Caco-2 (cell line): Measurements from ENCODE around the gene NDRG2. TPM values are rescaled to one million over a fixed set of nuclear protein-coding genes. Genes with fewer than 3 reads are reported as not detected.

Experiments
- BruUV-seq: library from RNA; stranded (reverse); fragments of 400-500 nt; replicated peaks from 2 replicates; lab custom pipeline; 2021; lab: Mats Ljungman, UMichigan
- CTCF ChIA-PET: fragments of 300-600 bp; sonication (Branson Sonifier 250); formaldehyde crosslinking; loops from one replicate; lab custom pipeline; 2022; ENCODE audit warnings: antibody characterized with exemption; lab: Charles Lee
- POLR2A ChIA-PET: fragments of 300-600 bp; sonication (Branson Sonifier 250); formaldehyde crosslinking; loops from one replicate; lab custom pipeline; 2022; ENCODE audit warnings: antibody characterized with exemption; lab: Charles Lee
- DNase-seq, 2 experiments: peaks; one replicate each; pipeline versions ENCODE4 v3.0.0 to v3.0.0-alpha.2; 2020 to 2022
- H3K27me3 ChIP-seq: replicated peaks from 2 replicates; pipeline ENCODE4 v1.6.0; 2011; ENCODE audit warnings: low read length; ENCODE audit not compliant: control insufficient read depth, insufficient read depth
- H3K36me3 ChIP-seq: 2 replicates; pipeline ENCODE4 v1.5.1; 2011; ENCODE audit warnings: low read length; ENCODE audit not compliant: control insufficient read depth, insufficient read depth
- H3K4me1 ChIP-seq: fragments of 250-450 bp; sonication (Bioruptor Pico); 2 replicates; pipeline ENCODE4 v1.5.1; 2020; ENCODE audit warnings: mild to moderate bottlenecking
- H3K4me3 ChIP-seq: 2 replicates; pipeline ENCODE4 v1.5.1; 2011; ENCODE audit warnings: low read depth, mild to moderate bottlenecking, control low read depth, low read length
- H3K9me3 ChIP-seq: fragments of 250-450 bp; sonication (Bioruptor Pico); 2 replicates; pipeline ENCODE4 v1.5.1; 2020; ENCODE audit warnings: mild to moderate bottlenecking, moderate library complexity
- H3K27ac Mint-ChIP-seq: one replicate; pipeline ENCODE4 v1.8.0; 2022; ENCODE audit warnings: mixed read lengths; ENCODE audit not compliant: unreplicated experiment
- H3K27me3 Mint-ChIP-seq: one replicate; pipeline ENCODE4 v1.8.0; 2022; ENCODE audit warnings: mixed read lengths; ENCODE audit not compliant: insufficient read depth, unreplicated experiment
- H3K36me3 Mint-ChIP-seq: one replicate; pipeline ENCODE4 v1.8.0; 2022; ENCODE audit warnings: mild to moderate bottlenecking, mixed read lengths; ENCODE audit not compliant: insufficient read depth, unreplicated experiment
- H3K4me1 Mint-ChIP-seq: one replicate; pipeline ENCODE4 v1.8.0; 2022; ENCODE audit warnings: low read depth, mixed read lengths; ENCODE audit not compliant: unreplicated experiment
- H3K4me3 Mint-ChIP-seq: one replicate; pipeline ENCODE4 v1.8.0; 2022; ENCODE audit warnings: mild to moderate bottlenecking, moderate library complexity, mixed read lengths; ENCODE audit not compliant: unreplicated experiment
- H3K9me3 Mint-ChIP-seq: one replicate; pipeline ENCODE4 v1.8.0; 2022; ENCODE audit warnings: mixed read lengths; ENCODE audit not compliant: unreplicated experiment
- intact Hi-C: fragments of 100-400 bp; cut with micrococcal nuclease; formaldehyde crosslinking; loops from one replicate; pipeline ENCODE4 v1.10.0; 2022; ENCODE audit not compliant: unreplicated experiment
- total RNA-seq: library from RNA; stranded (reverse); gene quantifications from 2 replicates; pipeline ENCODE4 v1.2.3, GENCODE V29; 2022
- TF ChIP-seq, protein P1 (sequence below), 2 experiments: fragments of 200-600 bp in 1 of 2; IDR thresholded peaks; 1 replicate in 1 of 2; 2 replicates in 1 of 2; pipeline versions ENCODE4 v1.5.1 to v1.8.0; 2011 to 2022; ENCODE audit warnings: antibody characterized with exemption in 1 of 2, control low read depth in 1 of 2, inconsistent platforms in 1 of 2, low read depth in 1 of 2, low read length in 1 of 2, mild to moderate bottlenecking in 1 of 2, moderate library complexity in 1 of 2; ENCODE audit not compliant: insufficient read depth in 1 of 2, severe bottlenecking in 1 of 2, unreplicated experiment in 1 of 2

NDRG2 gene
- total RNA-seq, 1 experiment from 2014 or later = 17.7 TPM

DNA sequence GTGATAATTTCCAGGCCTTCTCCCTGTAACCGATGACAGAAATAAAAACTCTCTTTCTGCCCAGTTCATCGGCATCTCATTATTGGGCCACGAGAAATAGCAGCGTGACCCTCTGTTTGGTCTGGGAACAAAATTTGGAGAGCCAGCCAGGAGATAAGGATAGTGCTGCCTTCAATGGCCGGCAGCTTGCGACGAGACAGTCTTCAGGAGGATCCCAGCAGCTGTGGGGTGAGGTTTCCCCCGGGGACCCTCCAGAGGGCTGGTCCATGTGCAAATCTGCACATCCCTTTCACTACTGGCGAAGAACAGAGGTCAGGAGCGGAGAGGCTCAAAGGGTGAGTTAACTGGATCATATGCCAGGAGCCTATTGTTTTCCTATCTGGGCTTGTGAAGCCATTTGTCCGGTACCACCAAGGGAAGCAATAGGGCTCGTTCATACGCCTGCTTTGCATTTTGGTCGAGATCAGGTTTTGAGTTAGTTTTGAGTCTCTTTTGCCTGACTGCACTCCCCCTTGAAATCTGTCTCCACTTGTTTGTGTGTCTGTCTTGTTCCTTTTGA lies 21.0 kb downstream of the NDRG2 start:
- no peaks in the 10 kb centered on the region for H3K9me3 Mint-ChIP-seq
- TF ChIP-seq, protein P1, sequence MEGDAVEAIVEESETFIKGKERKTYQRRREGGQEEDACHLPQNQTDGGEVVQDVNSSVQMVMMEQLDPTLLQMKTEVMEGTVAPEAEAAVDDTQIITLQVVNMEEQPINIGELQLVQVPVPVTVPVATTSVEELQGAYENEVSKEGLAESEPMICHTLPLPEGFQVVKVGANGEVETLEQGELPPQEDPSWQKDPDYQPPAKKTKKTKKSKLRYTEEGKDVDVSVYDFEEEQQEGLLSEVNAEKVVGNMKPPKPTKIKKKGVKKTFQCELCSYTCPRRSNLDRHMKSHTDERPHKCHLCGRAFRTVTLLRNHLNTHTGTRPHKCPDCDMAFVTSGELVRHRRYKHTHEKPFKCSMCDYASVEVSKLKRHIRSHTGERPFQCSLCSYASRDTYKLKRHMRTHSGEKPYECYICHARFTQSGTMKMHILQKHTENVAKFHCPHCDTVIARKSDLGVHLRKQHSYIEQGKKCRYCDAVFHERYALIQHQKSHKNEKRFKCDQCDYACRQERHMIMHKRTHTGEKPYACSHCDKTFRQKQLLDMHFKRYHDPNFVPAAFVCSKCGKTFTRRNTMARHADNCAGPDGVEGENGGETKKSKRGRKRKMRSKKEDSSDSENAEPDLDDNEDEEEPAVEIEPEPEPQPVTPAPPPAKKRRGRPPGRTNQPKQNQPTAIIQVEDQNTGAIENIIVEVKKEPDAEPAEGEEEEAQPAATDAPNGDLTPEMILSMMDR (IDR thresholded peaks at IDR 0.05; ENCODE audit: insufficient read depth in 1 of 2, low read depth in 1 of 2, low read length in 1 of 2, severe bottlenecking in 1 of 2, unreplicated experiment in 1 of 2) = no peak
- no peaks in the 10 kb centered on the region for H3K27me3 Mint-ChIP-seq
- Histone ChIP-seq H3K9me3 (no peaks in the 10 kb centered on the region), H3K36me3 (no peaks in the 10 kb centered on the region), H3K4me3 (no peak overlapping the region), H3K4me1 (no peaks in the 10 kb centered on the region; the same call in 1 of the 2 replicates), H3K27me3 (no peaks in the 10 kb centered on the region)
- H3K27ac Mint-ChIP-seq = no peak overlapping the region
- POLR2A ChIA-PET = no interaction called here
- H3K4me1 Mint-ChIP-seq = peaks cover under 1% of the 10 kb centered on the region
- H3K36me3 Mint-ChIP-seq = no peaks in the 10 kb centered on the region
- DNase-seq = no peak
- BruUV-seq = no TSS peak
- CTCF ChIA-PET = interaction anchor here (1.2 kb wide), 1 partner anchor 33 kb away, joined by 4 read pairs; no protein-coding TSS in a partner anchor
- no peak overlapping the region for H3K4me3 Mint-ChIP-seq
- intact Hi-C loops = no loop called here

DNA sequence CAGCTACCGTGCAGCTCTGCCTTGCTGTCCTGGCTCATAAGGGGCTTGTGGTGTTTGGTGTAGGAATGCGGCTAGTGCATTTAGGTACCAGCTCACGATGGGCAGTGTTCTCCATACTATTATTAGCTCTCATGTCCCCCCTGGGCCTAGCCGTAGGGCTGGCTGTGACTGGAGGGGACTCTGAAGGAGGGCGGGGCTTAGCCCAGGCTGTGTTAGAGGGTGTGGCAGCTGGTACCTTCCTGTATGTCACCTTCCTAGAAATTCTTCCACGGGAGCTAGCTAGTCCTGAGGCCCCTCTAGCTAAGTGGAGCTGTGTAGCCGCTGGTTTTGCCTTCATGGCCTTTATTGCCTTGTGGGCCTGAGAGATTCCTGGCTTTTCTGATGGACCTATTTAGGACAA lies 23.6 kb downstream of the NDRG2 start:
- no peak overlapping the region for H3K4me3 ChIP-seq
- BruUV-seq = no TSS peak
- Mint-ChIP-seq H3K36me3 (peaks cover 11% of the 10 kb centered on the region), H3K9me3 (no peaks in the 10 kb centered on the region), H3K4me1 (peaks cover 9% of the 10 kb centered on the region), H3K4me3 (no peak overlapping the region), H3K27ac (no peak overlapping the region), H3K27me3 (no peaks in the 10 kb centered on the region)
- intact Hi-C loops = no loop called here
- no peaks in the 10 kb centered on the region for H3K36me3 ChIP-seq
- no peak for DNase-seq
- H3K9me3 ChIP-seq = no peaks in the 10 kb centered on the region
- no peaks in the 10 kb centered on the region for H3K27me3 ChIP-seq
- ChIA-PET CTCF (no interaction called here), POLR2A (no interaction called here)
- TF ChIP-seq, protein P1 (IDR thresholded peaks at IDR 0.05; ENCODE audit: insufficient read depth in 1 of 2, low read depth in 1 of 2, low read length in 1 of 2, severe bottlenecking in 1 of 2, unreplicated experiment in 1 of 2) = no peak
- H3K4me1 ChIP-seq = peaks cover 17% of the 10 kb centered on the region; the same call in 1 of the 2 replicates

DNA sequence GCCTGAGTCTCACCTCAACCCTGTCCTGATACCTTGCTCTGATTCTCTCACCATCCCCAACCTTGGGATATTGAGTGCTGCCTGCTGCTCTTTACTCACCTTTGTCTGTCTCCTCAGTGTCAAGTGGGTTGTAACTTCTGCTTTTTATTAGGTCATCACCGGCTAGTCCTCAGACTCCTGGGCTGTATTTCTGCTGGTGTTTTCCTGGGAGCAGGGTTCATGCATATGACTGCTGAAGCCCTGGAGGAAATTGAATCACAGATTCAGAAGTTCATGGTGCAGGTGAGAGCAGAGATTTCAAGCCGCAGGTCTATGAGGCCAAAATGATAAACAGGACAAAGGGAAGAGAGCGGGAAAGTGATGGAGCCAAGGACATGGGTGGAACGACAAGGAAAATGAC lies 25.3 kb downstream of the NDRG2 start:
- DNase-seq = no peak
- Histone ChIP-seq H3K27me3 (no peaks in the 10 kb centered on the region), H3K4me3 (no peak overlapping the region), H3K9me3 (no peaks in the 10 kb centered on the region), H3K4me1 (peaks cover 17% of the 10 kb centered on the region; the same call in 1 of the 2 replicates), H3K36me3 (no peaks in the 10 kb centered on the region)
- H3K27ac Mint-ChIP-seq = no peak overlapping the region
- H3K4me1 Mint-ChIP-seq = peaks cover 9% of the 10 kb centered on the region
- no TSS peak for BruUV-seq
- H3K36me3 Mint-ChIP-seq = peaks cover 23% of the 10 kb centered on the region
- H3K27me3 Mint-ChIP-seq = no peaks in the 10 kb centered on the region
- ChIA-PET POLR2A (interaction anchor here (0.5 kb wide), 1 partner anchor 26 kb away, joined by 6 read pairs; no protein-coding TSS in a partner anchor), CTCF (interaction anchor here (1.5 to 3.1 kb wide), 3 partner anchors 15 to 142 kb away, joined by 6 to 22 read pairs (median 15); no protein-coding TSS in a partner anchor)
- TF ChIP-seq, protein P1 (IDR thresholded peaks at IDR 0.05; ENCODE audit: insufficient read depth in 1 of 2, low read depth in 1 of 2, low read length in 1 of 2, severe bottlenecking in 1 of 2, unreplicated experiment in 1 of 2) = no peak
- H3K4me3 Mint-ChIP-seq = no peak overlapping the region
- no peaks in the 10 kb centered on the region for H3K9me3 Mint-ChIP-seq
- intact Hi-C loops = no loop called here
